NCI-H1417 (cell line): ENCODE measurements around the gene RPS21.
A peak's percentile ranks its signal among the peaks of the same experiment; 100 is the strongest.

Source experiments
- DNase-seq, 3 experiments: peaks; one replicate each; lab custom pipeline; 2025; lab: John Stamatoyannopoulos, UW

RPS21 gene

GRCh38 chr20:62396367-62397239 lies 9.7 kb downstream of the RPS21 start:
- no peak for DNase-seq

GRCh38 chr20:62398120-62398821 lies 11.4 kb downstream of the RPS21 start:
- no peak for DNase-seq

- DNase-seq: peak in 2 of 3 experiments; percentile 46 to 54
Observed at GRCh38 chr20:62400021-62400420, 13.1 kb downstream of the RPS21 start.

- no peak for DNase-seq
Observed at GRCh38 chr20:62400541-62400940, 13.6 kb downstream of the RPS21 start.

GRCh38 chr20:62401331-62401779 lies 14.5 kb downstream of the RPS21 start:
- DNase-seq: peak in 1 of 3 experiments; percentile 14

GRCh38 chr20:62402456-62403150 lies 15.7 kb downstream of the RPS21 start:
- DNase-seq: no peak

GRCh38 chr20:62403331-62403730 lies 16.4 kb downstream of the RPS21 start:
- DNase-seq: no peak

- no peak for DNase-seq
Observed at GRCh38 chr20:62404112-62404665, 17.3 kb downstream of the RPS21 start.

GRCh38 chr20:62404761-62405107 lies 17.8 kb downstream of the RPS21 start:
- no peak for DNase-seq

- DNase-seq: peak in 2 of 3 experiments; percentile 29 to 49
Observed at GRCh38 chr20:62405108-62405980, 18.4 kb downstream of the RPS21 start.

GRCh38 chr20:62405981-62406513 lies 19.1 kb downstream of the RPS21 start:
- no peak for DNase-seq

GRCh38 chr20:62406635-62407176 lies 19.8 kb downstream of the RPS21 start:
- peak in 1 of 3 experiments; percentile 55 for DNase-seq

- peak; percentile 95 to 98 (median 96) for DNase-seq
Observed at GRCh38 chr20:62407221-62407992, 20.5 kb downstream of the RPS21 start, which contains the start of gene CABLES2. CABLES2 (minus strand) TSS chr20:62407285; CDS start chr20:62407276, 9 bp downstream.

GRCh38 chr20:62408055-62408454 lies 21.2 kb downstream of the RPS21 start:
- DNase-seq: no peak

- no peak for DNase-seq
Observed at GRCh38 chr20:62408640-62409039, 21.7 kb downstream of the RPS21 start.

- no peak for DNase-seq
Observed at GRCh38 chr20:62409086-62409853, 22.4 kb downstream of the RPS21 start.

- peak; percentile 87 to 91 (median 89) for DNase-seq
Observed at GRCh38 chr20:62409931-62410745, 23.2 kb downstream of the RPS21 start.
